T-helper 9 cell (primary cell): ENCODE data around the gene PHF23.

Experiments
- DNase-seq: peaks from one replicate; pipeline ENCODE4 v3.0.0-alpha.2; 2020

The PHF23 gene

GRCh38 chr17:7237761-7238419, 1.4 kb downstream of the PHF23 start:
- DNase-seq, result peak; percentile 65

GRCh38 chr17:7237266-7237760, 1.9 kb downstream of the PHF23 start:
- DNase-seq, result no peak

GRCh38 chr17:7236808-7237207, 2.4 kb downstream of the PHF23 start:
- DNase-seq, result no peak

GRCh38 chr17:7235693-7236665, 3.3 kb downstream of the PHF23 start:
- DNase-seq, result no peak

- DNase-seq, result peak; percentile 92
These were observed 4.9 kb downstream of the PHF23 start, which contains the start of gene DVL2 for GRCh38 chr17:7234083-7234951. DVL2 (minus strand) TSS chr17:7234517; CDS start chr17:7234262, 255 bp downstream.

- no peak for DNase-seq
These were observed 5.6 kb downstream of the PHF23 start for GRCh38 chr17:7233701-7234082.

- no peak for DNase-seq
These were observed 7.1 kb downstream of the PHF23 start for GRCh38 chr17:7232114-7232513.

GRCh38 chr17:7229504-7229903, 9.8 kb downstream of the PHF23 start:
- no peak for DNase-seq

- no peak for DNase-seq
These were observed 10.3 kb downstream of the PHF23 start for GRCh38 chr17:7228920-7229319.

GRCh38 chr17:7226721-7227710, 12.2 kb downstream of the PHF23 start:
- no peak for DNase-seq

- no peak for DNase-seq
These were observed 13.4 kb downstream of the PHF23 start for GRCh38 chr17:7225711-7226331.

GRCh38 chr17:7224661-7225111, 14.6 kb downstream of the PHF23 start:
- no peak for DNase-seq

- no peak for DNase-seq
These were observed 15.1 kb downstream of the PHF23 start for GRCh38 chr17:7224110-7224509.

GRCh38 chr17:7223375-7223774, 15.9 kb downstream of the PHF23 start:
- DNase-seq, result no peak

GRCh38 chr17:7222972-7223292, 16.3 kb downstream of the PHF23 start:
- no peak for DNase-seq

- DNase-seq, result no peak
These were observed 16.9 kb downstream of the PHF23 start for GRCh38 chr17:7222093-7222971.

- no peak for DNase-seq
These were observed 17.8 kb downstream of the PHF23 start for GRCh38 chr17:7221278-7222092.

GRCh38 chr17:7220593-7221277, 18.5 kb downstream of the PHF23 start:
- DNase-seq, result peak; percentile 40
